ENCODE data around the gene GPR156. TPM values are rescaled to one million over a fixed set of nuclear protein-coding genes. Genes with fewer than 3 reads are reported as not detected.

GPR156 gene
- polyA plus RNA-seq, 1 donor from 2014 or later, result 0.22 TPM

DNA sequence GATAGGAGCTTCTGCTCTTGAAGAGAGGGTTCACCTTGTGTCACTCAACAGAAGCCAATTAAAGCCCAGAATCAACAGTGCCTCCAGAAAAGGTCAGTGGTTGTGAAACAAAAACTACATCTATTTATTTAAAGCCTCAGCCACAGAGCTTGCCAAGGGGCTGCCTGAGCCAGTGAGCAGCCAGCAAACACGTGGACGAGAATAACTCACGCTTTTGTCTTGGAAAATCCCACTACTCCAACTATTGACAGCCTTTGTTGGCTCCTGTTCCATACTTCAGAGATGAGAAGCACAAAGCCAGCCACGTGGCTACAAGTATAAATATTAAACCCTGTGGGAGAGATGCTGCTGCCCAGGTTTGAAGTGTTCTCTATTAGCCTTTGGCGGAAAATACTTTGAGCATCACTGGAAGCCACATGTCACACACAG is 10.3 kb downstream of the GPR156 start:
- H3K4me3 ChIP-seq (ENCODE audit: low read length), result no peak overlapping the region
- H2AFZ ChIP-seq (ENCODE audit: low read depth, low read length), result no peak overlapping the region
- no peak overlapping the region for H3K4me2 ChIP-seq (ENCODE audit: low read length)
- no peaks in the 10 kb centered on the region for H3F3A ChIP-seq (ENCODE audit: insufficient read depth, low read length, poor library complexity, severe bottlenecking)
- H3K27ac ChIP-seq (ENCODE audit: low read length), result peak overlapping the region; percentile 91
- H3K9me2 ChIP-seq (ENCODE audit: insufficient read depth, low read length), result no peaks in the 10 kb centered on the region
- H3K36me3 ChIP-seq (ENCODE audit: insufficient read depth, low read length), result no peaks in the 10 kb centered on the region
- no peak for TF ChIP-seq EP300 (conservative IDR thresholded peaks at IDR 0.05; ENCODE audit: poor library complexity, severe bottlenecking)
- no peak for TF ChIP-seq SMC3 (conservative IDR thresholded peaks at IDR 0.05; ENCODE audit: poor library complexity)
- TF ChIP-seq EZH2 (IDR thresholded peaks at IDR 0.05; ENCODE audit: borderline replicate concordance, insufficient read depth, low read length, poor library complexity, severe bottlenecking), result no peak
- TF ChIP-seq TAF1 (IDR thresholded peaks at IDR 0.05; ENCODE audit: low read depth), result no peak
- no peak for TF ChIP-seq MXI1 (conservative IDR thresholded peaks at IDR 0.05; ENCODE audit: poor library complexity, severe bottlenecking)
- TF ChIP-seq, protein P1, sequence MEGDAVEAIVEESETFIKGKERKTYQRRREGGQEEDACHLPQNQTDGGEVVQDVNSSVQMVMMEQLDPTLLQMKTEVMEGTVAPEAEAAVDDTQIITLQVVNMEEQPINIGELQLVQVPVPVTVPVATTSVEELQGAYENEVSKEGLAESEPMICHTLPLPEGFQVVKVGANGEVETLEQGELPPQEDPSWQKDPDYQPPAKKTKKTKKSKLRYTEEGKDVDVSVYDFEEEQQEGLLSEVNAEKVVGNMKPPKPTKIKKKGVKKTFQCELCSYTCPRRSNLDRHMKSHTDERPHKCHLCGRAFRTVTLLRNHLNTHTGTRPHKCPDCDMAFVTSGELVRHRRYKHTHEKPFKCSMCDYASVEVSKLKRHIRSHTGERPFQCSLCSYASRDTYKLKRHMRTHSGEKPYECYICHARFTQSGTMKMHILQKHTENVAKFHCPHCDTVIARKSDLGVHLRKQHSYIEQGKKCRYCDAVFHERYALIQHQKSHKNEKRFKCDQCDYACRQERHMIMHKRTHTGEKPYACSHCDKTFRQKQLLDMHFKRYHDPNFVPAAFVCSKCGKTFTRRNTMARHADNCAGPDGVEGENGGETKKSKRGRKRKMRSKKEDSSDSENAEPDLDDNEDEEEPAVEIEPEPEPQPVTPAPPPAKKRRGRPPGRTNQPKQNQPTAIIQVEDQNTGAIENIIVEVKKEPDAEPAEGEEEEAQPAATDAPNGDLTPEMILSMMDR (IDR thresholded peaks at IDR 0.05; ENCODE audit: poor library complexity, severe bottlenecking), result no peak
- TF ChIP-seq, protein P2, sequence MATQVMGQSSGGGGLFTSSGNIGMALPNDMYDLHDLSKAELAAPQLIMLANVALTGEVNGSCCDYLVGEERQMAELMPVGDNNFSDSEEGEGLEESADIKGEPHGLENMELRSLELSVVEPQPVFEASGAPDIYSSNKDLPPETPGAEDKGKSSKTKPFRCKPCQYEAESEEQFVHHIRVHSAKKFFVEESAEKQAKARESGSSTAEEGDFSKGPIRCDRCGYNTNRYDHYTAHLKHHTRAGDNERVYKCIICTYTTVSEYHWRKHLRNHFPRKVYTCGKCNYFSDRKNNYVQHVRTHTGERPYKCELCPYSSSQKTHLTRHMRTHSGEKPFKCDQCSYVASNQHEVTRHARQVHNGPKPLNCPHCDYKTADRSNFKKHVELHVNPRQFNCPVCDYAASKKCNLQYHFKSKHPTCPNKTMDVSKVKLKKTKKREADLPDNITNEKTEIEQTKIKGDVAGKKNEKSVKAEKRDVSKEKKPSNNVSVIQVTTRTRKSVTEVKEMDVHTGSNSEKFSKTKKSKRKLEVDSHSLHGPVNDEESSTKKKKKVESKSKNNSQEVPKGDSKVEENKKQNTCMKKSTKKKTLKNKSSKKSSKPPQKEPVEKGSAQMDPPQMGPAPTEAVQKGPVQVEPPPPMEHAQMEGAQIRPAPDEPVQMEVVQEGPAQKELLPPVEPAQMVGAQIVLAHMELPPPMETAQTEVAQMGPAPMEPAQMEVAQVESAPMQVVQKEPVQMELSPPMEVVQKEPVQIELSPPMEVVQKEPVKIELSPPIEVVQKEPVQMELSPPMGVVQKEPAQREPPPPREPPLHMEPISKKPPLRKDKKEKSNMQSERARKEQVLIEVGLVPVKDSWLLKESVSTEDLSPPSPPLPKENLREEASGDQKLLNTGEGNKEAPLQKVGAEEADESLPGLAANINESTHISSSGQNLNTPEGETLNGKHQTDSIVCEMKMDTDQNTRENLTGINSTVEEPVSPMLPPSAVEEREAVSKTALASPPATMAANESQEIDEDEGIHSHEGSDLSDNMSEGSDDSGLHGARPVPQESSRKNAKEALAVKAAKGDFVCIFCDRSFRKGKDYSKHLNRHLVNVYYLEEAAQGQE (IDR thresholded peaks at IDR 0.05; ENCODE audit: borderline replicate concordance), result no peak
- TF ChIP-seq RAD21 (conservative IDR thresholded peaks at IDR 0.05), result no peak
- TF ChIP-seq POLR2AphosphoS5 (IDR thresholded peaks at IDR 0.05), result no peak
- no peaks in the 10 kb centered on the region for H4K20me1 ChIP-seq (ENCODE audit: insufficient read depth)
- no peak overlapping the region for H3K9ac ChIP-seq (ENCODE audit: low read length)
- no peaks in the 10 kb centered on the region for H3K79me2 ChIP-seq (replicated peaks; ENCODE audit: insufficient read depth, low read length)
- no peaks in the 10 kb centered on the region for H3K27me3 ChIP-seq (ENCODE audit: insufficient read depth, low read depth, low read length)
- no peaks in the 10 kb centered on the region for H3K9me3 ChIP-seq (ENCODE audit: low read length)

DNA sequence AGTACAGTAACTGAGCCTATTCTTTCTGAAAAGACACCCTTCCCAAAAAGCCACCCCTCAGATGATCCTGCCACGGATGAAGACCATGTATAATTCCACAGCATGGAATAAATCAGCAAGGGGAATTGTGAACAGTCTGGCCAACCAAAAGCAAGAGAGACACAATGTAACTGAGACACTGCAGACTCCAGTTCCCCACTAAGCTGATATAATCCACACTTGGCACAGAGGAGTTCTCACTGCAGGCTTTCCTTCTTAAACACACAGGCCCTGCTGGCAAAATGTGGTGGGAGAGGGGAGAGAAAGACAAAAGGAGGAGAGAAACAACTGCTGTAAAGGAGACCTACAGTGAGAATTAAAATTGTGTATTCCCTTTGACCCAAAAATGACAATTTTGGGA is 12.7 kb downstream of the GPR156 start:
- H3K27ac ChIP-seq (ENCODE audit: low read length), result no peak overlapping the region
- no peaks in the 10 kb centered on the region for H3K9me2 ChIP-seq (ENCODE audit: insufficient read depth, low read length)
- no peaks in the 10 kb centered on the region for H3K36me3 ChIP-seq (ENCODE audit: insufficient read depth, low read length)
- H4K20me1 ChIP-seq (ENCODE audit: insufficient read depth), result no peaks in the 10 kb centered on the region
- H2AFZ ChIP-seq (ENCODE audit: low read depth, low read length), result no peak overlapping the region
- no peak overlapping the region for H3K4me3 ChIP-seq (ENCODE audit: low read length)
- H3K4me2 ChIP-seq (ENCODE audit: low read length), result no peak overlapping the region
- H3F3A ChIP-seq (ENCODE audit: insufficient read depth, low read length, poor library complexity, severe bottlenecking), result no peaks in the 10 kb centered on the region
- H3K9ac ChIP-seq (ENCODE audit: low read length), result no peak overlapping the region
- TF ChIP-seq RAD21 (conservative IDR thresholded peaks at IDR 0.05) (no peak), EP300 (conservative IDR thresholded peaks at IDR 0.05; ENCODE audit: poor library complexity, severe bottlenecking) (no peak), EZH2 (IDR thresholded peaks at IDR 0.05; ENCODE audit: borderline replicate concordance, insufficient read depth, low read length, poor library complexity, severe bottlenecking) (no peak), TAF1 (IDR thresholded peaks at IDR 0.05; ENCODE audit: low read depth) (no peak), SMC3 (conservative IDR thresholded peaks at IDR 0.05; ENCODE audit: poor library complexity) (no peak), MXI1 (conservative IDR thresholded peaks at IDR 0.05; ENCODE audit: poor library complexity, severe bottlenecking) (no peak), POLR2AphosphoS5 (IDR thresholded peaks at IDR 0.05) (no peak)
- TF ChIP-seq, protein P2 (IDR thresholded peaks at IDR 0.05; ENCODE audit: borderline replicate concordance), result no peak
- TF ChIP-seq, protein P1 (IDR thresholded peaks at IDR 0.05; ENCODE audit: poor library complexity, severe bottlenecking), result no peak
- H3K79me2 ChIP-seq (replicated peaks; ENCODE audit: insufficient read depth, low read length), result no peaks in the 10 kb centered on the region
- H3K9me3 ChIP-seq (ENCODE audit: low read length), result no peaks in the 10 kb centered on the region
- no peaks in the 10 kb centered on the region for H3K27me3 ChIP-seq (ENCODE audit: insufficient read depth, low read depth, low read length)
